Liver (tissue), 9 donors: ENCODE results near the gene ARHGEF10L. TPM values are rescaled to one million over a fixed set of nuclear protein-coding genes. Genes with fewer than 3 reads are reported as not detected.

Experiments
- DNase-seq: peaks from one replicate; pipeline ENCODE4 v3.0.0-alpha.2; 2017; ENCODE audit warnings: low spot score
- H3K27ac ChIP-seq, 2 donors: one replicate each; pipeline ENCODE4 v1.7.0; 2013; ENCODE audit warnings: inconsistent platforms in 2 of 2, low read length in 2 of 2, control low read depth in 1 of 2, low read depth in 1 of 2, mild to moderate bottlenecking in 1 of 2
- H3K27me3 ChIP-seq, 4 donors: one replicate each; pipeline versions ENCODE4 v1.6.1 to v1.7.0; 2013; ENCODE audit warnings: low read length in 3 of 4, inconsistent platforms in 1 of 4, mild to moderate bottlenecking in 1 of 4, moderate library complexity in 1 of 4; ENCODE audit not compliant: control insufficient read depth in 4 of 4, insufficient read depth in 4 of 4
- H3K36me3 ChIP-seq, 4 donors: one replicate each; pipeline versions ENCODE4 v1.6.1 to v1.7.0; 2013; ENCODE audit warnings: low read length in 3 of 4, mild to moderate bottlenecking in 3 of 4, low read depth in 1 of 4, moderate library complexity in 1 of 4; ENCODE audit not compliant: control insufficient read depth in 4 of 4, insufficient read depth in 3 of 4
- H3K4me1 ChIP-seq, 4 donors: one replicate each; pipeline versions ENCODE4 v1.6.1 to v1.7.0; 2013; ENCODE audit warnings: low read length in 3 of 4, mild to moderate bottlenecking in 3 of 4, moderate library complexity in 1 of 4; ENCODE audit not compliant: control insufficient read depth in 4 of 4, insufficient read depth in 4 of 4
- H3K4me3 ChIP-seq, 3 donors: one replicate each; pipeline versions ENCODE4 v1.6.1 to v1.7.0; 2013; ENCODE audit warnings: low read length in 3 of 3, control low read depth in 1 of 3, low read depth in 1 of 3, mild to moderate bottlenecking in 1 of 3
- H3K9ac ChIP-seq, 2 donors: one replicate each; pipeline ENCODE4 v1.7.0; 2013; ENCODE audit warnings: low read length in 2 of 2, mild to moderate bottlenecking in 2 of 2, moderate library complexity in 2 of 2, control low read depth in 1 of 2, low read depth in 1 of 2
- H3K9me3 ChIP-seq, 4 donors: one replicate each; pipeline versions ENCODE4 v1.6.1 to v1.7.0; 2013; ENCODE audit warnings: low read length in 3 of 4; ENCODE audit not compliant: control insufficient read depth in 4 of 4
- EGR1 ChIP-seq, 2 donors: IDR thresholded peaks; 2 replicates each; pipeline ENCODE4 v1.6.1; 2016 to 2018; ENCODE audit warnings: antibody characterized with exemption in 2 of 2, low read depth in 2 of 2
- FOXA1 ChIP-seq: IDR thresholded peaks from 2 replicates; pipeline ENCODE4 v1.6.1; 2016; ENCODE audit warnings: antibody characterized with exemption
- FOXA2 ChIP-seq: IDR thresholded peaks from 2 replicates; pipeline ENCODE4 v1.6.1; 2016; ENCODE audit warnings: antibody characterized with exemption
- GABPA ChIP-seq, 2 donors: IDR thresholded peaks in 1 of 2; conservative IDR thresholded peaks in 1 of 2; 2 replicates each; pipeline ENCODE4 v1.6.1; 2016; ENCODE audit warnings: antibody characterized with exemption in 2 of 2, mild to moderate bottlenecking in 1 of 2, moderate library complexity in 1 of 2
- HNF4A ChIP-seq, 2 donors: conservative IDR thresholded peaks; 2 replicates each; pipeline ENCODE4 v1.6.1; 2016; ENCODE audit warnings: antibody characterized with exemption in 2 of 2, mild to moderate bottlenecking in 2 of 2
- HNF4G ChIP-seq: IDR thresholded peaks from 2 replicates; pipeline ENCODE4 v1.6.1; 2016; ENCODE audit warnings: antibody characterized with exemption
- JUND ChIP-seq, 2 donors: IDR thresholded peaks; 2 replicates each; pipeline ENCODE4 v1.6.1; 2016; ENCODE audit warnings: antibody characterized with exemption in 2 of 2
- NR2F2 ChIP-seq: IDR thresholded peaks from 2 replicates; pipeline ENCODE4 v1.6.1; 2016; ENCODE audit warnings: antibody characterized with exemption
- RAD21 ChIP-seq, 2 donors: IDR thresholded peaks; 2 replicates each; pipeline ENCODE4 v1.6.1; 2016; ENCODE audit warnings: antibody characterized with exemption in 2 of 2, mild to moderate bottlenecking in 2 of 2
- REST ChIP-seq: IDR thresholded peaks from 2 replicates; pipeline ENCODE4 v1.6.1; 2016; ENCODE audit warnings: antibody characterized with exemption, mild to moderate bottlenecking
- RXRA ChIP-seq, 2 donors: IDR thresholded peaks; 2 replicates each; pipeline ENCODE4 v1.6.1; 2017 to 2018; ENCODE audit warnings: antibody characterized with exemption in 2 of 2, mild to moderate bottlenecking in 1 of 2
- SP1 ChIP-seq: IDR thresholded peaks from 2 replicates; pipeline ENCODE4 v1.6.1; 2018; ENCODE audit warnings: antibody characterized with exemption, mild to moderate bottlenecking
- TAF1 ChIP-seq: conservative IDR thresholded peaks from 2 replicates; pipeline ENCODE4 v1.6.1; 2016; ENCODE audit warnings: antibody characterized with exemption, mild to moderate bottlenecking
- YY1 ChIP-seq: IDR thresholded peaks from 2 replicates; pipeline ENCODE4 v1.6.1; 2016; ENCODE audit warnings: antibody characterized with exemption, mild to moderate bottlenecking
- ZBTB33 ChIP-seq: IDR thresholded peaks from 2 replicates; pipeline ENCODE4 v1.6.1; 2016; ENCODE audit warnings: antibody characterized with exemption
- WGBS: extraction: QIAGEN DNeasy Blood & Tissue Kit; methylation state at CpG from one replicate; pipeline ENCODE4 v1.1.7; 2013; 5-methylcytosine and 5-hydroxymethylcytosine counted together
- polyA plus RNA-seq, 2 donors: library from polyadenylated mRNA; stranded (reverse) in 1 of 2; unstranded in 1 of 2; fragments of 200-250 nt in 1 of 2; fragments of >200 nt in 1 of 2; fragmentation: Nextera tagmentation in 1 of 2; extraction: Ambion mirVana in 1 of 2; gene quantifications; one replicate each; pipeline versions ENCODE4 v1.2.1 to v1.2.3, GENCODE V29; 2013 to 2015
- total RNA-seq, 2 donors: library from RNA; depleted of rRNA; stranded (reverse); fragments of >200 nt; gene quantifications; one replicate each; pipeline ENCODE4 v1.2.3, GENCODE V29; 2014
- TF ChIP-seq, protein P1 (sequence below): IDR thresholded peaks from 2 replicates; pipeline ENCODE4 v1.6.1; 2016; ENCODE audit warnings: antibody characterized with exemption
- TF ChIP-seq, protein P2 (sequence below): fragments of 150-350 bp; IDR thresholded peaks from 2 replicates; pipeline ENCODE4 v1.5.1; 2017; ENCODE audit warnings: improper control_type of control experiment, low read depth, low read length; ENCODE audit not compliant: missing input control
- TF ChIP-seq, protein P3 (sequence below): IDR thresholded peaks from 2 replicates; pipeline ENCODE4 v1.6.1; 2016; ENCODE audit warnings: antibody characterized with exemption
- donor health status: healthy.
- donor health status: healthy.
- donor health status: healthy.
- donor health status: healthy.
- donor health status: healthy.

The ARHGEF10L gene
- total and polyA plus RNA-seq, 4 donors, result 26.3 to 169 (median 57.5) TPM

- Histone ChIP-seq H3K4me3 (no peak overlapping the region), H3K27me3 (no peaks in the 10 kb centered on the region), H3K9ac (no peak overlapping the region), H3K9me3 (no peaks in the 10 kb centered on the region), H3K4me1 (no peaks in the 10 kb centered on the region), H3K27ac (no peak overlapping the region), H3K36me3 (peaks cover 12 to 96% (median 52%) of the 10 kb centered on the region in 4 donors)
- WGBS, result 92% methylated on average over 17 of the region's 17 CpGs
- no peak for DNase-seq
- TF ChIP-seq JUND (IDR thresholded peaks at IDR 0.05) (no peak), YY1 (no peak)
- TF ChIP-seq, protein P1, sequence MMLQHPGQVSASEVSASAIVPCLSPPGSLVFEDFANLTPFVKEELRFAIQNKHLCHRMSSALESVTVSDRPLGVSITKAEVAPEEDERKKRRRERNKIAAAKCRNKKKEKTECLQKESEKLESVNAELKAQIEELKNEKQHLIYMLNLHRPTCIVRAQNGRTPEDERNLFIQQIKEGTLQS, result no peak
These were observed 76.5 kb downstream of the ARHGEF10L start for GRCh38 chr1:17615959-17616358.

DNA sequence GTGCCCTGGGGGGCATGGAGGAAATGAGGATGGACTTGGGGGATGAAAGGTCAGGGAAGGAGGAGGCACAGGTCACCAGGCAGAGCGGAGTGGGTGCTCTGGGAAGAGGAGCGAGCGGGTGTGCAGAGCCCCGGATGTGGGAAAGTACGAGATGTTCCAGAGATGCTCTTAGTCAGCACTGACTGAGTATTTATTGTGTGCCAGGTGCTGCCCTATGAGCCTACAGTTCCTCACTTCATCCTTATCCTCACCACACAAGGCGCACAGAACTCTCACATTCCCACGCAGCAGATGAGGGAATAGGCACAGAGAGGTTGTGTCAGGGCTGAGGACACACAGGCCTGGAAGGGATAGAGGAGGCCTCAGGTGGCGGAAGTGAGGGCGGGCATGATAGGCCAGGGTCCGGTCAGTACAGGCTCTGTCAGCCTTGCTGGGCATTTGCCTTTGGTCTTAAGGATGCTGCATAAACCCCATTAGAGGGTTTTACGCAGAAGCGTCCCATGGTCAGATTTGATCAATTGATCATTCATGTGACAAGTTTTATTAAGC lies 77.3 kb downstream of the ARHGEF10L start:
- no peaks in the 10 kb centered on the region for H3K27me3 ChIP-seq
- H3K36me3 ChIP-seq, result peaks cover 13 to 96% (median 51%) of the 10 kb centered on the region in 4 donors
- no peak for DNase-seq
- WGBS, result 97% methylated on average over 12 of the region's 12 CpGs
- H3K9ac ChIP-seq, result no peak overlapping the region
- H3K4me3 ChIP-seq, result no peak overlapping the region
- H3K27ac ChIP-seq, result no peak overlapping the region
- H3K9me3 ChIP-seq, result no peaks in the 10 kb centered on the region
- H3K4me1 ChIP-seq, result no peaks in the 10 kb centered on the region
- TF ChIP-seq, protein P2, sequence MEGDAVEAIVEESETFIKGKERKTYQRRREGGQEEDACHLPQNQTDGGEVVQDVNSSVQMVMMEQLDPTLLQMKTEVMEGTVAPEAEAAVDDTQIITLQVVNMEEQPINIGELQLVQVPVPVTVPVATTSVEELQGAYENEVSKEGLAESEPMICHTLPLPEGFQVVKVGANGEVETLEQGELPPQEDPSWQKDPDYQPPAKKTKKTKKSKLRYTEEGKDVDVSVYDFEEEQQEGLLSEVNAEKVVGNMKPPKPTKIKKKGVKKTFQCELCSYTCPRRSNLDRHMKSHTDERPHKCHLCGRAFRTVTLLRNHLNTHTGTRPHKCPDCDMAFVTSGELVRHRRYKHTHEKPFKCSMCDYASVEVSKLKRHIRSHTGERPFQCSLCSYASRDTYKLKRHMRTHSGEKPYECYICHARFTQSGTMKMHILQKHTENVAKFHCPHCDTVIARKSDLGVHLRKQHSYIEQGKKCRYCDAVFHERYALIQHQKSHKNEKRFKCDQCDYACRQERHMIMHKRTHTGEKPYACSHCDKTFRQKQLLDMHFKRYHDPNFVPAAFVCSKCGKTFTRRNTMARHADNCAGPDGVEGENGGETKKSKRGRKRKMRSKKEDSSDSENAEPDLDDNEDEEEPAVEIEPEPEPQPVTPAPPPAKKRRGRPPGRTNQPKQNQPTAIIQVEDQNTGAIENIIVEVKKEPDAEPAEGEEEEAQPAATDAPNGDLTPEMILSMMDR, result no peak
- TF ChIP-seq FOXA2, result no peak
- no peak for TF ChIP-seq HNF4G
- TF ChIP-seq HNF4A (conservative IDR thresholded peaks at IDR 0.05), result no peak
- TF ChIP-seq REST, result no peak
- no peak for TF ChIP-seq GABPA (IDR thresholded peaks at IDR 0.05 in 1 of 2, conservative IDR thresholded peaks at IDR 0.05 in 1 of 2)
- no peak for TF ChIP-seq TAF1
- TF ChIP-seq FOXA1, result no peak
- no peak for TF ChIP-seq ZBTB33
- TF ChIP-seq, protein P1, result no peak
- TF ChIP-seq RXRA (IDR thresholded peaks at IDR 0.05), result no peak
- TF ChIP-seq NR2F2, result no peak
- TF ChIP-seq, protein P3, sequence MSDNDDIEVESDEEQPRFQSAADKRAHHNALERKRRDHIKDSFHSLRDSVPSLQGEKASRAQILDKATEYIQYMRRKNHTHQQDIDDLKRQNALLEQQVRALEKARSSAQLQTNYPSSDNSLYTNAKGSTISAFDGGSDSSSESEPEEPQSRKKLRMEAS, result no peak
- TF ChIP-seq SP1, result no peak
- TF ChIP-seq JUND (IDR thresholded peaks at IDR 0.05), result no peak
- TF ChIP-seq YY1, result no peak
- no peak for TF ChIP-seq EGR1 (IDR thresholded peaks at IDR 0.05; ENCODE audit: low read depth in 2 of 2)
- no peak for TF ChIP-seq RAD21 (IDR thresholded peaks at IDR 0.05)
